Measurements from ENCODE around the gene SP140L. TPM values are rescaled to one million over a fixed set of nuclear protein-coding genes. Genes with fewer than 3 reads are reported as not detected.
"Not testable (repeated sequence)": the region's sequence is repeated elsewhere in the genome, so short reads cannot be mapped to it uniquely, and the experiment has no call there.

SP140L gene
- total RNA-seq, 4 donors from 2014 or later = 5.3 to 37.5 (median 18.3) TPM

DNA sequence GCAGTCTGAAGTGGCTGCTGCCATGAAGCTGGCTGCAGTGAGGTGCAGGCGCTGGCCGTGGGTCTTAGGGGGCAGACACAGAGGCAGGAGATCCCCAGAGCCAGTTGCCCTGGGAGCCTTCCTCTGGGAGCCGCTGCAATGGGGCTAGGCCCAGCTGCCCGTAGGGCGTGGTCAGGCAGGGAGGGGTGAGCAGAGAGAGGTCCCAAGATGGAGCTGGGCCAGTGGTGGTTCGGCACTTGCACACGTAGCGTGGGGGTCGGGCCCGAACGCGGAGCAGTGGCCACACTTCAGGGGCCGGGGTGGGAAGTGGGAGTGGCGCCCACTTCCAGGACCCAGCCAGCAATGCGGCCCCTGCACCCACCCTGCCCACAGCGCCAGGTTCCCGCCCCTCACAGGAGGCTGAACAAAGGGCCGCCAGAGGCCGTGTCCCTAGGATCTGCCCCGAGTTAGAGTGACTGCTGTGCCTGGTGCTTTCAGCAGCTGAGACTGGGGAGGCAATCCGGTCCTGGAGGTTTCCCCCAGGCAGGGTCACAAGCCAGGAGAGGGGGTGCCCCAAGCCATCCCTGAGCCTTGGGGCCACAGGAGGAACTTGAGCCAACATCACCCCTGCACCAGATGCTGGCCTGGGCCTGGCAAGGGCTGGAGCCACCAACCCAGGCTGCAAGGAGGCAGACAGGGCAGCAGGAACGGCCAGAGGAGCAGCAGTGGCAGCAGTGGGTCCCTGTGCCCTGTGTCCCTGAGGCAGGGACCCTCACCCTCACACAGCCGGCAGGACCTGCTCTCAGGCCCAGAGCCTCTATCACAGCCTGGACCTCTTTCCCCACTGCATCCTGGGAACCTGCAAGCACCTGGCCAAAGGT lies 21.3 kb upstream of the SP140L start:
- no peak for DNase-seq (ENCODE audit: low spot score)
- TF ChIP-seq, protein P1, sequence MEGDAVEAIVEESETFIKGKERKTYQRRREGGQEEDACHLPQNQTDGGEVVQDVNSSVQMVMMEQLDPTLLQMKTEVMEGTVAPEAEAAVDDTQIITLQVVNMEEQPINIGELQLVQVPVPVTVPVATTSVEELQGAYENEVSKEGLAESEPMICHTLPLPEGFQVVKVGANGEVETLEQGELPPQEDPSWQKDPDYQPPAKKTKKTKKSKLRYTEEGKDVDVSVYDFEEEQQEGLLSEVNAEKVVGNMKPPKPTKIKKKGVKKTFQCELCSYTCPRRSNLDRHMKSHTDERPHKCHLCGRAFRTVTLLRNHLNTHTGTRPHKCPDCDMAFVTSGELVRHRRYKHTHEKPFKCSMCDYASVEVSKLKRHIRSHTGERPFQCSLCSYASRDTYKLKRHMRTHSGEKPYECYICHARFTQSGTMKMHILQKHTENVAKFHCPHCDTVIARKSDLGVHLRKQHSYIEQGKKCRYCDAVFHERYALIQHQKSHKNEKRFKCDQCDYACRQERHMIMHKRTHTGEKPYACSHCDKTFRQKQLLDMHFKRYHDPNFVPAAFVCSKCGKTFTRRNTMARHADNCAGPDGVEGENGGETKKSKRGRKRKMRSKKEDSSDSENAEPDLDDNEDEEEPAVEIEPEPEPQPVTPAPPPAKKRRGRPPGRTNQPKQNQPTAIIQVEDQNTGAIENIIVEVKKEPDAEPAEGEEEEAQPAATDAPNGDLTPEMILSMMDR (IDR thresholded peaks at IDR 0.05) = no peak
- ATAC-seq (ENCODE audit: low FRiP score) = no peak

DNA sequence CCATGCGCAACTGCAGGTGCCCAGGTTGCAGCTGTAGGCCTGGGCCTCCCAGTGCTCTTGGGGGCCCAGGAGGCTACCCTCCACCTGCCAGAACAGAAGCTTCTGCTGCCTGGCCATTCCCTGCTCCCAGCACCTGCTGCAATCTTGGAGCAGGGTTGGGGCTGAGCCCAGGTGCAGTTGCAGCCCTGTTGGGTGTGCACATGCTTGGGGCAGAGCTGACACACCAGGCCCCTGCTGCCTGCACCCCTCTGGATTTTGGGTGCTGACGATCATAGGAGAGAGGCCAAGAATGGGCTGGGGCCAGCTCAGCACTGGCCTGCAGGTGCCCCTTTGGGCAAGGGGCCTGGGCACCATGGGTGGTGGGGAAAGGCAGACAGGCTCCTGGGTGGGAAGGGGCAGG lies 20.5 kb upstream of the SP140L start:
- TF ChIP-seq, protein P1 (IDR thresholded peaks at IDR 0.05) = no peak
- ATAC-seq (ENCODE audit: low FRiP score) = no peak
- DNase-seq (ENCODE audit: low spot score) = no peak

DNA sequence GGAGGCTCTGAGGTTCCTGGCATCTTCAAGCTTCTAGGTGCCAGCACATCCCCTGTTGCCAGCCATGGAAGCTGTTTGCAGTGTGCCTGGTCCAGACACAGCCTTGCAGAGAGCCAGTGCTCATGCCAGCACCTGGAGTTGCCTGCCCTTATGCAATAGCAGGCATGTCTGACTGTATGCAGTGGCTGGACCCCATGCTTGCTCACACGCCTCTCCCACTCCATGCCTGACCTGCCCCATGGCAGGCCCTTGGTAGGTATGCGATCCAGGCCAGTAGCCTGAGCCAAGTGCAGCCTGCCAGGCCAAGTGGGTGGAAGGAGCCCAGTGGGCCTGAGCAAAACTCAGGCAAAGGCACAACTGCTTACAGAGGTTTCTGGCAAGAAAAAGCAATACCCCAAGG lies 19.5 kb upstream of the SP140L start:
- TF ChIP-seq, protein P1 (IDR thresholded peaks at IDR 0.05) = no peak
- DNase-seq (ENCODE audit: low spot score) = no peak
- no peak for ATAC-seq (ENCODE audit: low FRiP score)

DNA sequence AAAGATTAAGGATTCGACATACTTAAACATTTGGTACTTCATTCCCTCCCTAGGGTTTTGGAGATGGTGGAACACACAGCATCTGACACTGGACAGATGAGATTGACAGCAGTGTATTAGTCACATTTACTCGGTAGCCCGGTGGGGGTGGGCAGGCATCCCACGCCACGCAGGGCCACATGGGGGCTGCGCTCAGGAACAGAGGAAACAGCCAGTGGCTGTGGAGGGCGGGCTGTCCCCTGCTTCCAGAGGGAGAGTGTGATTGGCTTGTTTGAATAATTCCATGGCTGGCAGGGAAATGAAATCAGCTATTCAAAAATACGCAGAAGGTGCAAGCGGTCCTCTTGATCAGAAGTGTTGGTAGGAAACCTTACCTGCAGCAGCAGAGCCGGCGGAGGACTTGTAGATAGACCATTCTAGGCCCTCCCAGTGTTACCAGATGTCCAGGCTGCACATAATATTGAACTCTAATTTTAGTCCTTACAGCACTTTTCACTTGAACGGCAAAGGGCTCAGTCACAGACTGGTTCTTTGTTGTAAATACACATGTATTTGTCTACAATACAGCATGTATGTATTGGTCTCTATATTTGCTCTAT lies 18.5 kb upstream of the SP140L start:
- TF ChIP-seq, protein P1 (IDR thresholded peaks at IDR 0.05) = no peak
- DNase-seq (ENCODE audit: low spot score) (no peak), ATAC-seq (ENCODE audit: low FRiP score) (no peak)

DNA sequence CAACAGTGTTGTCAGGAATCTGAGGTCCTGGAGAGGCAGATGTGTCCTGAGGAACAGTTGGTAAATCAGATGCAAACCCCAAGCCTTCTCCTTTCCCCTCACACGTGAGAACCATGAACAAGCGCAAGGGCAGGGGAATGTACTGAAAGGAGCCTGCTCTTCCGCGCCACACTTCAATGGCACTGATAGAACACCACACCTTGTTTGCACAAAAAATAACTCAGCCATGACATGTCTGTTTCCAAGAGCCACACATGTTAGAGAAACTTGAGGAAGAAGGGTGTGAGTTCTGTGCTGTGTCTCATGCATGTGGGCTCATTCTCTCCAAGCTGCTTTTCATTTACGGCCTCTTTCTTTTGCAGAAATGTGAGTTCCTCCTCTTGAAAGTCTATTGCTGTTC lies 16.2 kb upstream of the SP140L start:
- DNase-seq (ENCODE audit: low spot score); ATAC-seq (ENCODE audit: low FRiP score): not testable (repeated sequence)

DNA sequence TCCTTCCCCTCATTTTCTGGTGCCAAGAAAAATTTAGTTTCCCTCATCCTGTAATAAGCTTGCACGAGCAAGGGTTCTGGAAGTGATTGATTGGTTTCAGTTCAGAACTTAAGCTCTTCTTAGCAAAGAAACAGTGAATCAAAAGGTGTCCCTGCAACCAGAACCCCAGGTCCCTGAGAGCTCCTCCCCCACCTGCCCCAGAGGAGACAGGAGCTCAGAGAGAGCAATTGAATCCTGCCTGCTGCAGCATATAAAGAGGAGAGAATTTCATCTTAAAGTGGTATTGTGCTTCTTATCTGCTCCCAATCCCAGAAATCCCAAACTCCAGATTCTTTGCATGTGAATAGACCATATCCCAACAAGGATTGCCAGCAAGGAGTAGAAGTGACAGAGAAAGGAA lies 15.4 kb upstream of the SP140L start:
- not testable (repeated sequence) for DNase-seq (ENCODE audit: low spot score); ATAC-seq (ENCODE audit: low FRiP score)

DNA sequence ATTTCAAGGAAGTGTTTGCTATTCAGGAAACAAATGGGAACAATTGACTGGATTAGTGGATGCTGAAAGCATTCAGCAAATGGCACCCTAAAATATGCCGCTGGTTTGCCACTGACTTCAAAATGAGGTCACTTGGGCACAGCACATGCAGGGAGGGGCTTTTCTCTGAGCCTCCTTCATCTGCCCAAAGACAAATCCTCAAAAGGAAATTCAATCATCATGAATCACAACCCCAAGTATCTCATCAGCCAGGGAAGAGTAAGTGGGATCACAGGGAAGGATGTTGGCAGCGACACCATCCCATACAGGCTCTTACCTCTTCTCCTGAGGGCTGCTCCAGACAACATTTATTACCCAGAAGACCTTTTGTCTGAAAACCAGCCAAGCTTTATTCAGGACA lies 14.4 kb upstream of the SP140L start:
- DNase-seq (ENCODE audit: low spot score) (no peak), ATAC-seq (ENCODE audit: low FRiP score) (no peak)
- TF ChIP-seq, protein P1 (IDR thresholded peaks at IDR 0.05) = no peak

DNA sequence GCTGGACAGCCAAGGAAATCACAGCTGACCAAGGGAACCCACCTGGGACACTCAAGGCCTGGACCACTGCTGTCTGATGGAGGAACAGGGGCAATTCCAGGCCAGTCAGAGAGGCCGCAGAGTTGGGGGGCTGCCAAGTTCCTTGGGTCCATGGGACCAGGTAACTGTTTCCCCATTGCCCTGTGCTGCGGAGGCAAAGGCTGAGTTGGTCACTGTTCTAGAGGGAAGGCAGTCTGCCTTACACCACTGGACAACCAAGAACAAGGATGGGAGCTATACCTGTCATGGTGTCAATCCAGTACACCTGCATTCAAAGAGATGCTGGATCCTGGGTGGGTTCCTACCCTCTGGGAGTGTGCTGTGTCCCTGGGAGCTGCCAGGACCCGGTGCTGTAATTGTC lies 9.6 kb upstream of the SP140L start:
- DNase-seq (ENCODE audit: low spot score) (no peak), ATAC-seq (ENCODE audit: low FRiP score) (no peak)
- TF ChIP-seq, protein P1 (IDR thresholded peaks at IDR 0.05) = no peak

Data from omental fat pad (tissue), 4 donors.